HepG2 (cell line): ENCODE measurements around the gene PARN. TPM values are rescaled to one million over a fixed set of nuclear protein-coding genes. Genes with fewer than 3 reads are reported as not detected.
A peak's percentile ranks its signal among the peaks of the same experiment; 100 is the strongest.

Experiments
- FOXK2 ChIP-seq: fragments of 450-650 bp; IDR thresholded peaks from 2 replicates; pipeline ENCODE4 v1.6.1; 2016
- HIVEP1 ChIP-seq: sonication (generic); formaldehyde crosslinking; IDR thresholded peaks from 2 replicates; pipeline ENCODE4 v1.4.0; 2020; ENCODE audit warnings: mild to moderate bottlenecking, missing genetic modification reagents
- HMG20A ChIP-seq: IDR thresholded peaks from 2 replicates; pipeline ENCODE4 v1.6.1; 2016; ENCODE audit warnings: borderline replicate concordance
- KLF12 ChIP-seq: sonication (generic); formaldehyde crosslinking; IDR thresholded peaks from 2 replicates; pipeline ENCODE4 v1.4.0; 2020; ENCODE audit warnings: missing genetic modification reagents, borderline replicate concordance
- SOX6 ChIP-seq, 2 experiments: fragments of 450-650 bp in 1 of 2; sonication (generic) in 1 of 2; formaldehyde crosslinking in 1 of 2; IDR thresholded peaks; 2 replicates each; pipeline versions ENCODE4 v1.4.0 to v1.6.1; 2017 to 2020; ENCODE audit warnings: antibody characterized with exemption in 1 of 2, mild to moderate bottlenecking in 1 of 2, missing genetic modification reagents in 1 of 2
- TBX2 ChIP-seq: sonication (generic); formaldehyde crosslinking; IDR thresholded peaks from 2 replicates; pipeline ENCODE4 v1.5.0; 2020; ENCODE audit warnings: missing genetic modification reagents, mild to moderate bottlenecking, borderline replicate concordance
- TCF7 ChIP-seq: sonication (generic); IDR thresholded peaks from 2 replicates; pipeline ENCODE4 v1.6.1; 2016; ENCODE audit warnings: antibody characterized with exemption, low read depth
- ZNF33B ChIP-seq: sonication (generic); formaldehyde crosslinking; IDR thresholded peaks from 2 replicates; pipeline ENCODE4 v1.5.1; 2020; ENCODE audit warnings: mild to moderate bottlenecking, missing genetic modification reagents
- ZNF441 ChIP-seq: sonication (generic); formaldehyde crosslinking; IDR thresholded peaks from 2 replicates; pipeline ENCODE4 v1.7.0; 2021; ENCODE audit warnings: missing genetic modification reagents, borderline replicate concordance
- ZNF547 ChIP-seq: sonication (generic); formaldehyde crosslinking; IDR thresholded peaks from 2 replicates; pipeline ENCODE4 v1.5.1; 2020; ENCODE audit warnings: mild to moderate bottlenecking, missing genetic modification reagents
- ZNF629 ChIP-seq: sonication (generic); formaldehyde crosslinking; conservative IDR thresholded peaks from 2 replicates; pipeline ENCODE4 v1.5.0; 2020; ENCODE audit warnings: missing genetic modification reagents
- ZNF703 ChIP-seq: sonication (generic); formaldehyde crosslinking; IDR thresholded peaks from 2 replicates; pipeline ENCODE4 v1.5.1; 2020; ENCODE audit warnings: missing genetic modification reagents, mild to moderate bottlenecking, moderate library complexity, borderline replicate concordance
- ZSCAN12 ChIP-seq: sonication (generic); formaldehyde crosslinking; IDR thresholded peaks from 2 replicates; pipeline ENCODE4 v1.9.0; 2021; ENCODE audit warnings: mild to moderate bottlenecking, missing genetic modification reagents
- polyA plus RNA-seq, 8 experiments: library from polyadenylated mRNA; depleted of rRNA in 3 of 8; stranded (reverse) in 7 of 8; unstranded in 1 of 8; fragments of >200 nt; fragmentation: Illumina TruSeq in 4 of 8; extraction: Trizol in 4 of 8; gene quantifications; 2 replicates each; pipeline versions ENCODE4 v1.2.1 to v1.2.3, GENCODE V29; 2011 to 2016; ENCODE audit warnings: low read depth in 4 of 8, missing spikeins in 1 of 8, mixed read lengths in 1 of 8; ENCODE audit not compliant: insufficient read depth in 1 of 8
- total RNA-seq, 5 experiments: library from RNA; depleted of rRNA; stranded (reverse); fragments of >200 nt; fragmentation: Illumina TruSeq; extraction: Trizol; gene quantifications; 2 replicates each; pipeline ENCODE4 v1.2.3, GENCODE V29; 2016; ENCODE audit warnings: low read depth in 1 of 5
- TF ChIP-seq, protein P1 (sequence below): sonication (generic); formaldehyde crosslinking; IDR thresholded peaks from 2 replicates; pipeline ENCODE4 v1.5.0; 2020; ENCODE audit warnings: mild to moderate bottlenecking, missing genetic modification reagents, borderline replicate concordance
- TF ChIP-seq, protein P2 (sequence below), 2 experiments: fragments of 450-650 bp in 1 of 2; sonication (generic) in 1 of 2; formaldehyde crosslinking; IDR thresholded peaks; 2 replicates each; pipeline versions ENCODE4 v1.5.0 to v1.8.0; 2020 to 2022; ENCODE audit warnings: mild to moderate bottlenecking in 1 of 2, missing genetic modification reagents in 1 of 2
- TF ChIP-seq, protein P3 (sequence below): sonication (generic); formaldehyde crosslinking; IDR thresholded peaks from 2 replicates; pipeline ENCODE4 v1.8.0; 2022; ENCODE audit warnings: low read depth, missing genetic modification reagents
- TF ChIP-seq, protein P4 (sequence below): IDR thresholded peaks from 2 replicates; pipeline ENCODE4 v1.6.1; 2016; ENCODE audit warnings: missing compliant biosample characterization, missing genetic modification reagents, borderline replicate concordance
- TF ChIP-seq, protein P5 (sequence below): IDR thresholded peaks from 2 replicates; pipeline ENCODE4 v1.6.1; 2018; ENCODE audit warnings: missing genetic modification reagents, mild to moderate bottlenecking, missing compliant biosample characterization

PARN gene
- total and polyA plus RNA-seq, 2 of the 13 experiments (the other 11 are each of a cell fraction or from before 2014, with no cell fraction given) = 13.3 to 47.6 TPM

DNA sequence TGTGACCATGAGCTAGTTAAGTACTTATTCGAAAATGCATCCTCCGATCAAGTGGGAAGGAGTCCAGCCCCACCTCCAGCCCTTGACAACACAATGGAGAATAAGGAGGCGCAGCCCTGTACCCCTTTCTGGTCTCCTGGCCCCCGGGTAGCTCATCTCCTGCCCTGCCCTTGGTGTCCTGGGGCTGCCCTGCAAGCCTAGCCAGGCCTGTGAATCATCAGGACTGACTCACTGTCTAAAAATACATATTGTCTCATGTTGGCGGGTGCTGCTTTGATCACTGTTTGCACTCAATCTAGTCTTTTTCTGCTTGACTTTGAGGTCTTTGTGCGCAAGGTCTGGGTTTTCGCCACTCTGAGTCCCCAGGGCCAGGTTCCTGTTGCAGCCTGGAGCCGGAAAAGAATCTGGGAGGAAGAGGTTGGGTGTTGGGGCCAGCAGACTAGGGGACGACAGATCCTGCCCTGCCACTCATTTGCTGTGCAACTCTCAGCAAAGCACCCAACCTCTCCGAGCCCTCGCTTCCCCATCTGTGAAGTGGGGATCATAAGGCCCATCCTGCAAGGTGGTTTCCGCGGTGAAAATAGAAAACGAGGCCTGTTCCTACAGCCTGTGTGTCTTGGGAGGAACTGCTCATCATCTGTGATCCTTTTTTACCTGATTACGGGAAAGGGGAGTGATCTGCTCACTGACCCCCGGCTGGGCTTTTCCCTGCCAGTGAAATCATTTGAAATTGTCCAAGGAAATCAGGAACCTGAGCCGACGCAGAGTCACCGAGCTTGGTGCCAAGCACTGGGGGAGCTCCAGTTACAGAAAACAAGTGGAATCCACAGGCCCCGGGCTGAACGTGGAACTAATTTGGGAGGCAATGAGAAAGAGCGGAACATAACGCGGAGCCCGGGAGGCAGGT lies 230.4 kb downstream of the PARN start (continued):
- no peak; the same call in 1 of the 2 replicates for TF ChIP-seq ZNF703
- TF ChIP-seq TCF7 = peak; percentile 98
- TF ChIP-seq, protein P1, sequence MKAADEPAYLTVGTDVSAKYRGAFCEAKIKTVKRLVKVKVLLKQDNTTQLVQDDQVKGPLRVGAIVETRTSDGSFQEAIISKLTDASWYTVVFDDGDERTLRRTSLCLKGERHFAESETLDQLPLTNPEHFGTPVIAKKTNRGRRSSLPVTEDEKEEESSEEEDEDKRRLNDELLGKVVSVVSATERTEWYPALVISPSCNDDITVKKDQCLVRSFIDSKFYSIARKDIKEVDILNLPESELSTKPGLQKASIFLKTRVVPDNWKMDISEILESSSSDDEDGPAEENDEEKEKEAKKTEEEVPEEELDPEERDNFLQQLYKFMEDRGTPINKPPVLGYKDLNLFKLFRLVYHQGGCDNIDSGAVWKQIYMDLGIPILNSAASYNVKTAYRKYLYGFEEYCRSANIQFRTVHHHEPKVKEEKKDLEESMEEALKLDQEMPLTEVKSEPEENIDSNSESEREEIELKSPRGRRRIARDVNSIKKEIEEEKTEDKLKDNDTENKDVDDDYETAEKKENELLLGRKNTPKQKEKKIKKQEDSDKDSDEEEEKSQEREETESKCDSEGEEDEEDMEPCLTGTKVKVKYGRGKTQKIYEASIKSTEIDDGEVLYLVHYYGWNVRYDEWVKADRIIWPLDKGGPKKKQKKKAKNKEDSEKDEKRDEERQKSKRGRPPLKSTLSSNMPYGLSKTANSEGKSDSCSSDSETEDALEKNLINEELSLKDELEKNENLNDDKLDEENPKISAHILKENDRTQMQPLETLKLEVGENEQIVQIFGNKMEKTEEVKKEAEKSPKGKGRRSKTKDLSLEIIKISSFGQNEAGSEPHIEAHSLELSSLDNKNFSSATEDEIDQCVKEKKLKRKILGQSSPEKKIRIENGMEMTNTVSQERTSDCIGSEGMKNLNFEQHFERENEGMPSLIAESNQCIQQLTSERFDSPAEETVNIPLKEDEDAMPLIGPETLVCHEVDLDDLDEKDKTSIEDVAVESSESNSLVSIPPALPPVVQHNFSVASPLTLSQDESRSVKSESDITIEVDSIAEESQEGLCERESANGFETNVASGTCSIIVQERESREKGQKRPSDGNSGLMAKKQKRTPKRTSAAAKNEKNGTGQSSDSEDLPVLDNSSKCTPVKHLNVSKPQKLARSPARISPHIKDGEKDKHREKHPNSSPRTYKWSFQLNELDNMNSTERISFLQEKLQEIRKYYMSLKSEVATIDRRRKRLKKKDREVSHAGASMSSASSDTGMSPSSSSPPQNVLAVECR (CRISPR knock-in tag) = peak; percentile 68; the same call in 1 of the 2 replicates
- TF ChIP-seq HMG20A = peak; percentile 93
- no peak for TF ChIP-seq SOX6 (IDR thresholded peaks at IDR 0.05)
- TF ChIP-seq SOX6 (CRISPR knock-in tag; IDR thresholded peaks at IDR 0.05) = peak; percentile 99
- TF ChIP-seq, protein P2, sequence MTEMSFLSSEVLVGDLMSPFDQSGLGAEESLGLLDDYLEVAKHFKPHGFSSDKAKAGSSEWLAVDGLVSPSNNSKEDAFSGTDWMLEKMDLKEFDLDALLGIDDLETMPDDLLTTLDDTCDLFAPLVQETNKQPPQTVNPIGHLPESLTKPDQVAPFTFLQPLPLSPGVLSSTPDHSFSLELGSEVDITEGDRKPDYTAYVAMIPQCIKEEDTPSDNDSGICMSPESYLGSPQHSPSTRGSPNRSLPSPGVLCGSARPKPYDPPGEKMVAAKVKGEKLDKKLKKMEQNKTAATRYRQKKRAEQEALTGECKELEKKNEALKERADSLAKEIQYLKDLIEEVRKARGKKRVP (CRISPR knock-in tag; IDR thresholded peaks at IDR 0.05) = 0 out of 4 replicates have a peak, but pooled peaks of 1 of the 2 experiments have one; percentile 14
- TF ChIP-seq, protein P3, sequence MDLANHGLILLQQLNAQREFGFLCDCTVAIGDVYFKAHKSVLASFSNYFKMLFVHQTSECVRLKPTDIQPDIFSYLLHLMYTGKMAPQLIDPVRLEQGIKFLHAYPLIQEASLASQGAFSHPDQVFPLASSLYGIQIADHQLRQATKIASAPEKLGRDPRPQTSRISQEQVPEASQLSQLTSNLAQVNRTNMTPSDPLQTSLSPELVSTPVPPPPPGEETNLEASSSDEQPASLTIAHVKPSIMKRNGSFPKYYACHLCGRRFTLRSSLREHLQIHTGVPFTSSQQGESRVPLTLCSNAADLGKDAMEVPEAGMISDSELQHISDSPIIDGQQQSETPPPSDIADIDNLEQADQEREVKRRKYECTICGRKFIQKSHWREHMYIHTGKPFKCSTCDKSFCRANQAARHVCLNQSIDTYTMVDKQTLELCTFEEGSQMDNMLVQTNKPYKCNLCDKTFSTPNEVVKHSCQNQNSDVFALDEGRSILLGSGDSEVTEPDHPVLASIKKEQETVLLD (CRISPR knock-in tag) = no peak
- 0 out of 2 replicates have a peak, but pooled peaks have one; percentile 56 for TF ChIP-seq ZSCAN12 (CRISPR knock-in tag)
- TF ChIP-seq ZNF629 (CRISPR knock-in tag) = peak; percentile 97
- peak; percentile 77 for TF ChIP-seq HIVEP1 (CRISPR knock-in tag)
- peak; percentile 69; the same call in 1 of the 2 replicates for TF ChIP-seq ZNF33B (CRISPR knock-in tag)
- TF ChIP-seq FOXK2 = peak; percentile 73; the same call in 1 of the 2 replicates
- peak; percentile 92 for TF ChIP-seq ZNF441 (CRISPR knock-in tag)
- TF ChIP-seq KLF12 (CRISPR knock-in tag) = peak; percentile 23; the same call in 1 of the 2 replicates
- TF ChIP-seq ZNF547 (CRISPR knock-in tag) = peak; percentile 71
- TF ChIP-seq, protein P4, sequence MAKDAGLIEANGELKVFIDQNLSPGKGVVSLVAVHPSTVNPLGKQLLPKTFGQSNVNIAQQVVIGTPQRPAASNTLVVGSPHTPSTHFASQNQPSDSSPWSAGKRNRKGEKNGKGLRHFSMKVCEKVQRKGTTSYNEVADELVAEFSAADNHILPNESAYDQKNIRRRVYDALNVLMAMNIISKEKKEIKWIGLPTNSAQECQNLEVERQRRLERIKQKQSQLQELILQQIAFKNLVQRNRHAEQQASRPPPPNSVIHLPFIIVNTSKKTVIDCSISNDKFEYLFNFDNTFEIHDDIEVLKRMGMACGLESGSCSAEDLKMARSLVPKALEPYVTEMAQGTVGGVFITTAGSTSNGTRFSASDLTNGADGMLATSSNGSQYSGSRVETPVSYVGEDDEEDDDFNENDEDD = peak; percentile 37; the same call in 1 of the 2 replicates
- TF ChIP-seq, protein P5, sequence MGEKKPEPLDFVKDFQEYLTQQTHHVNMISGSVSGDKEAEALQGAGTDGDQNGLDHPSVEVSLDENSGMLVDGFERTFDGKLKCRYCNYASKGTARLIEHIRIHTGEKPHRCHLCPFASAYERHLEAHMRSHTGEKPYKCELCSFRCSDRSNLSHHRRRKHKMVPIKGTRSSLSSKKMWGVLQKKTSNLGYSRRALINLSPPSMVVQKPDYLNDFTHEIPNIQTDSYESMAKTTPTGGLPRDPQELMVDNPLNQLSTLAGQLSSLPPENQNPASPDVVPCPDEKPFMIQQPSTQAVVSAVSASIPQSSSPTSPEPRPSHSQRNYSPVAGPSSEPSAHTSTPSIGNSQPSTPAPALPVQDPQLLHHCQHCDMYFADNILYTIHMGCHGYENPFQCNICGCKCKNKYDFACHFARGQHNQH (CRISPR knock-in tag) = peak; percentile 96
- TF ChIP-seq TBX2 (CRISPR knock-in tag) = peak; percentile 98
